Measurements from ENCODE around the gene COCH.

The COCH gene

GRCh38 chr14:30864934-30865333 is 9.4 kb upstream of the COCH start:
- H3K27ac ChIP-seq: no peak overlapping the region
- no peak for TF ChIP-seq CTCF (conservative IDR thresholded peaks at IDR 0.05)

- H3K27ac ChIP-seq: no peak overlapping the region
- TF ChIP-seq CTCF (conservative IDR thresholded peaks at IDR 0.05): no peak
These were observed 5.6 kb upstream of the COCH start for GRCh38 chr14:30868736-30869135.

GRCh38 chr14:30869551-30870155 is 4.7 kb upstream of the COCH start:
- no peak for TF ChIP-seq CTCF (conservative IDR thresholded peaks at IDR 0.05)

GRCh38 chr14:30872602-30873001 is 1.8 kb upstream of the COCH start:
- no peak overlapping the region for H3K27ac ChIP-seq
- TF ChIP-seq CTCF (conservative IDR thresholded peaks at IDR 0.05): no peak

More at GRCh38 chr14:30869551-30870155, 4.7 kb upstream of the COCH start:
- H3K27ac ChIP-seq: no peak overlapping the region

- no peak for TF ChIP-seq CTCF (conservative IDR thresholded peaks at IDR 0.05)
- H3K27ac ChIP-seq: peak overlapping the region; percentile 47; the same call in 1 of the 2 replicates
These were observed 845 bp upstream of the COCH start for GRCh38 chr14:30873308-30874119.

GRCh38 chr14:30874999-30875787 is 834 bp downstream of the COCH start:
- TF ChIP-seq CTCF (conservative IDR thresholded peaks at IDR 0.05): no peak
- H3K27ac ChIP-seq: peak overlapping the region; percentile 47; the same call in 1 of the 2 replicates

GRCh38 chr14:30875788-30876053 is 1.4 kb downstream of the COCH start:
- H3K27ac ChIP-seq: no peak overlapping the region

More at GRCh38 chr14:30875788-30876053, 1.4 kb downstream of the COCH start:
- TF ChIP-seq CTCF (conservative IDR thresholded peaks at IDR 0.05): no peak
